ENCODE results near the gene MYLK4.

GRCh38 chr6:2725999-2726567, 24.6 kb downstream of the MYLK4 start:
- TF ChIP-seq CTCF (IDR thresholded peaks at IDR 0.05) (no peak), POLR2AphosphoS5 (IDR thresholded peaks at IDR 0.05) (no peak), POLR2A (IDR thresholded peaks at IDR 0.05; ENCODE audit: low read depth) (no peak), EP300 (IDR thresholded peaks at IDR 0.05) (no peak)
